HG03460 (cell line): ENCODE measurements around the gene KRTAP1-1.
"Not testable (repeated sequence)": the region's sequence is repeated elsewhere in the genome, so short reads cannot be mapped to it uniquely, and the experiment has no call there.

Experiments used
- ATAC-seq: cut with Tn5 transposase; IDR thresholded peaks from one replicate; pipeline ENCODE4 v1.9.1; 2021; ENCODE audit not compliant: unreplicated experiment

The KRTAP1-1 gene

GRCh38 chr17:41013181-41013580, 28.1 kb downstream of the KRTAP1-1 start:
- ATAC-seq: no peak

- no peak for ATAC-seq
Measured at GRCh38 chr17:41012326-41013120, 28.7 kb downstream of the KRTAP1-1 start.

GRCh38 chr17:41010441-41010840, 30.8 kb downstream of the KRTAP1-1 start:
- ATAC-seq: no peak

GRCh38 chr17:41009936-41010335, 31.3 kb downstream of the KRTAP1-1 start:
- no peak for ATAC-seq

GRCh38 chr17:41009301-41009760, 31.9 kb downstream of the KRTAP1-1 start:
- ATAC-seq: no peak

- ATAC-seq: no peak
Measured at GRCh38 chr17:41008811-41009210, 32.4 kb downstream of the KRTAP1-1 start, which contains the start of gene KRTAP3-1. TSS of gene KRTAP3-1 (minus strand) at chr17:41009128. CDS start at chr17:41009074, 54 bp downstream.

- ATAC-seq: no peak
Measured at GRCh38 chr17:41004397-41004796, 36.9 kb downstream of the KRTAP1-1 start.

- no peak for ATAC-seq
Measured at GRCh38 chr17:41003926-41004325, 37.3 kb downstream of the KRTAP1-1 start.

- no peak for ATAC-seq
Measured at GRCh38 chr17:41002814-41003213, 38.4 kb downstream of the KRTAP1-1 start.

GRCh38 chr17:41001795-41002194, 39.5 kb downstream of the KRTAP1-1 start:
- ATAC-seq: no peak

- ATAC-seq: not testable (repeated sequence)
Measured at GRCh38 chr17:40999563-40999962, 41.7 kb downstream of the KRTAP1-1 start, which contains the start of gene KRTAP3-2. TSS of gene KRTAP3-2 (minus strand) at chr17:40999906. CDS start at chr17:40999853, 53 bp downstream.

GRCh38 chr17:40997361-40997760, 43.9 kb downstream of the KRTAP1-1 start:
- no peak for ATAC-seq

- ATAC-seq: no peak
Measured at GRCh38 chr17:40996829-40997228, 44.4 kb downstream of the KRTAP1-1 start.

GRCh38 chr17:40995116-40995515, 46.1 kb downstream of the KRTAP1-1 start:
- ATAC-seq: no peak

- no peak for ATAC-seq
Measured at GRCh38 chr17:40993839-40994238, 47.4 kb downstream of the KRTAP1-1 start, which contains the start of gene KRTAP3-3. TSS of gene KRTAP3-3 (minus strand) at chr17:40994164. CDS start at chr17:40994097, 67 bp downstream.

GRCh38 chr17:40993084-40993483, 48.2 kb downstream of the KRTAP1-1 start:
- no peak for ATAC-seq

GRCh38 chr17:40992666-40993065, 48.6 kb downstream of the KRTAP1-1 start:
- ATAC-seq: no peak
